HCT116 (cell line): ENCODE measurements around the gene SERPINE3. TPM values are rescaled to one million over a fixed set of nuclear protein-coding genes. Genes with fewer than 3 reads are reported as not detected.

Source experiments
- ATAC-seq: fragments of 200-7000 bp; cut with Tn5 transposase; 2 replicates; pipeline ENCODE4 v1.9.1; 2020; ENCODE audit warnings: mild to moderate bottlenecking, moderate library complexity
- BruUV-seq: library from RNA; stranded (reverse); fragments of 400-500 nt; replicated peaks from 2 replicates; lab custom pipeline; 2021; lab: Mats Ljungman, UMichigan
- CTCF ChIA-PET: fragments of 300-600 bp; sonication (Branson Sonifier 250); formaldehyde crosslinking; loops from one replicate; lab custom pipeline; 2021; ENCODE audit warnings: antibody characterized with exemption; lab: Charles Lee
- POLR2A ChIA-PET: fragments of 300-600, 350-600 bp; sonication (Branson Sonifier 250); formaldehyde crosslinking; loops from one replicate; lab custom pipeline; 2021; ENCODE audit warnings: antibody characterized with exemption; lab: Charles Lee
- RAD21 ChIA-PET, 2 experiments: fragments of 300-600 bp; sonication (Branson Sonifier 250); formaldehyde crosslinking; loops; one replicate each; lab custom pipeline; 2023; ENCODE audit warnings: low total read pairs in 2 of 2; ENCODE audit not compliant: uncharacterized antibody in 2 of 2, unreplicated experiment in 2 of 2, low non-redundant PET in 1 of 2; lab: Charles Lee
- DNase-seq: peaks from one replicate; pipeline ENCODE4 v3.0.0-alpha.2; 2010; ENCODE audit warnings: low read depth, low spot score
- H2AFZ ChIP-seq: fragments of 200-600 bp; shearing (Covaris generic), sonication (generic); 2 replicates; pipeline ENCODE4 v1.6.1; 2017; ENCODE audit warnings: low read depth, mixed run types, mixed read lengths, antibody characterized with exemption, low read length; ENCODE audit not compliant: poor library complexity, severe bottlenecking
- H3K27ac ChIP-seq: 2 replicates; pipeline ENCODE4 v1.5.1; 2012; ENCODE audit warnings: low read depth, low read length
- H3K27me3 ChIP-seq: fragments of 200-600 bp; sonication (generic); 2 replicates; pipeline ENCODE4 v1.6.1; 2016; ENCODE audit warnings: mixed run types, low read length, mixed read lengths; ENCODE audit not compliant: insufficient read depth
- H3K36me3 ChIP-seq, 2 experiments: fragments of 200-500 bp in 1 of 2; fragments of 200-600 bp in 1 of 2; sonication (Bioruptor generic) in 1 of 2; sonication (generic) in 1 of 2; 2 replicates each; pipeline versions ENCODE4 v1.5.1 to v1.6.1; 2014 to 2016; ENCODE audit warnings: low read length in 2 of 2, inconsistent platforms in 1 of 2, mixed read lengths in 1 of 2, mixed run types in 1 of 2; ENCODE audit not compliant: insufficient read depth in 2 of 2, control insufficient read depth in 1 of 2
- H3K4me1 ChIP-seq, 2 experiments: fragments of 200-600 bp in 1 of 2; sonication (generic) in 1 of 2; 2 replicates each; pipeline versions ENCODE4 v1.5.1 to v1.6.1; 2012 to 2017; ENCODE audit warnings: low read length in 2 of 2, inconsistent platforms in 1 of 2, mild to moderate bottlenecking in 1 of 2, mixed read lengths in 1 of 2, mixed run types in 1 of 2, moderate library complexity in 1 of 2; ENCODE audit not compliant: insufficient read depth in 2 of 2, control insufficient read depth in 1 of 2
- H3K4me2 ChIP-seq: fragments of 200-600 bp; sonication (generic); 2 replicates; pipeline ENCODE4 v1.6.1; 2017; ENCODE audit warnings: mixed run types, low read length, mixed read lengths
- H3K4me3 ChIP-seq, 2 experiments: fragments of 200-600 bp in 1 of 2; sonication (generic) in 1 of 2; replicated peaks in 1 of 2; 2 replicates each; pipeline ENCODE4 v1.5.1; 2011 to 2016; ENCODE audit warnings: low read length in 2 of 2, control low read depth in 1 of 2, low read depth in 1 of 2, mild to moderate bottlenecking in 1 of 2, mixed read lengths in 1 of 2, mixed run types in 1 of 2
- H3K79me2 ChIP-seq: fragments of 200-600 bp; sonication (generic); 2 replicates; pipeline ENCODE4 v1.6.1; 2017; ENCODE audit warnings: mild to moderate bottlenecking, mixed run types, low read length, moderate library complexity, mixed read lengths; ENCODE audit not compliant: insufficient read depth
- H3K9ac ChIP-seq: fragments of 200-600 bp; sonication (generic); 2 replicates; pipeline ENCODE4 v1.6.1; 2016; ENCODE audit warnings: low read length, mixed read lengths
- H3K9me2 ChIP-seq: fragments of 200-600 bp; sonication (generic), shearing (Covaris generic); 2 replicates; pipeline ENCODE4 v1.6.1; 2017; ENCODE audit warnings: mixed run types, mild to moderate bottlenecking, moderate library complexity; ENCODE audit not compliant: insufficient read depth
- H3K9me3 ChIP-seq, 2 experiments: fragments of 200-500 bp in 1 of 2; fragments of 200-600 bp in 1 of 2; sonication (Bioruptor generic) in 1 of 2; sonication (generic) in 1 of 2; 2 replicates each; pipeline ENCODE4 v1.6.1; 2014 to 2017; ENCODE audit warnings: low read length in 2 of 2, mixed read lengths in 2 of 2, inconsistent platforms in 1 of 2, low read depth in 1 of 2, mild to moderate bottlenecking in 1 of 2, mixed run types in 1 of 2, moderate library complexity in 1 of 2; ENCODE audit not compliant: control insufficient read depth in 1 of 2, insufficient read depth in 1 of 2
- H4K20me1 ChIP-seq: fragments of 200-600 bp; sonication (generic), shearing (Covaris generic); 2 replicates; pipeline ENCODE4 v1.6.1; 2017; ENCODE audit warnings: mixed run types, mild to moderate bottlenecking, moderate library complexity; ENCODE audit not compliant: insufficient read depth
- CBX3 ChIP-seq: IDR thresholded peaks from 2 replicates; pipeline ENCODE4 v1.6.1; 2012; ENCODE audit warnings: low read depth
- CEBPB ChIP-seq: IDR thresholded peaks from 2 replicates; pipeline ENCODE4 v1.6.1; 2012; ENCODE audit warnings: low read depth
- ELF1 ChIP-seq: IDR thresholded peaks from 2 replicates; pipeline ENCODE4 v1.6.1; 2012; ENCODE audit warnings: low read depth, borderline replicate concordance
- EZH2 ChIP-seq: fragments of 200-600 bp; sonication (generic); IDR thresholded peaks from 2 replicates; pipeline ENCODE4 v1.6.1; 2017; ENCODE audit warnings: antibody characterized with exemption, mixed run types
- EZH2phosphoT487 ChIP-seq: fragments of 200-600 bp; IDR thresholded peaks from 2 replicates; pipeline ENCODE4 v1.6.1; 2018; ENCODE audit warnings: antibody characterized with exemption, borderline replicate concordance
- FOSL1 ChIP-seq: IDR thresholded peaks from 2 replicates; pipeline ENCODE4 v1.6.1; 2012; ENCODE audit warnings: low read depth
- POLR2A ChIP-seq: IDR thresholded peaks from 2 replicates; pipeline ENCODE4 v1.7.0; 2011; ENCODE audit warnings: borderline replicate concordance; ENCODE audit not compliant: insufficient read depth, insufficient read length; ENCODE audit errors: extremely low read depth
- POLR2AphosphoS5 ChIP-seq: IDR thresholded peaks from 2 replicates; pipeline ENCODE4 v1.6.1; 2011; ENCODE audit warnings: mild to moderate bottlenecking, low read depth, low read length, moderate library complexity
- RAD21 ChIP-seq: IDR thresholded peaks from 2 replicates; pipeline ENCODE4 v1.6.1; 2012; ENCODE audit warnings: low read depth, mild to moderate bottlenecking
- SP1 ChIP-seq: IDR thresholded peaks from 2 replicates; pipeline ENCODE4 v1.6.1; 2012; ENCODE audit warnings: low read depth
- SRF ChIP-seq: IDR thresholded peaks from 2 replicates; pipeline ENCODE4 v1.6.1; 2012; ENCODE audit warnings: low read depth
- YY1 ChIP-seq: IDR thresholded peaks from 2 replicates; pipeline ENCODE4 v1.6.1; 2011; ENCODE audit warnings: low read length, low read depth, moderate library complexity, mild to moderate bottlenecking; ENCODE audit not compliant: insufficient replicate concordance; ENCODE audit errors: extremely low read depth
- ZFX ChIP-seq: fragments of 450-650 bp; IDR thresholded peaks from 2 replicates; pipeline ENCODE4 v1.6.1; 2017
- ZNF274 ChIP-seq: fragments of 200-500 bp; sonication (Bioruptor generic); IDR thresholded peaks from 2 replicates; pipeline ENCODE4 v1.6.1; 2014; ENCODE audit warnings: mild to moderate bottlenecking, low read depth, low read length, inconsistent platforms
- intact Hi-C: fragments of 100-400 bp; cut with micrococcal nuclease; formaldehyde crosslinking; loops from 2 replicates; pipeline ENCODE4 v1.10.0; 2022
- total RNA-seq: library from RNA; stranded (reverse); gene quantifications from one replicate; pipeline ENCODE4 v1.2.1, GENCODE V29; 2021; ENCODE audit not compliant: unreplicated experiment
- TF ChIP-seq, protein P1 (sequence below), 3 experiments: fragments of 200-600 bp in 1 of 3; sonication (generic) in 1 of 3; IDR thresholded peaks in 2 of 3; conservative IDR thresholded peaks in 1 of 3; 2 replicates each; pipeline ENCODE4 v1.5.1; 2012 to 2017; ENCODE audit warnings: low read depth in 2 of 3, low read length in 2 of 3, antibody characterized with exemption in 1 of 3, borderline replicate concordance in 1 of 3, control low read depth in 1 of 3, mild to moderate bottlenecking in 1 of 3, mixed read lengths in 1 of 3, mixed run types in 1 of 3, moderate library complexity in 1 of 3; ENCODE audit not compliant: insufficient read depth in 1 of 3
- TF ChIP-seq, protein P2 (sequence below): IDR thresholded peaks from 2 replicates; pipeline ENCODE4 v1.6.1; 2012
- TF ChIP-seq, protein P3 (sequence below): IDR thresholded peaks from 2 replicates; pipeline ENCODE4 v1.6.1; 2012; ENCODE audit warnings: low read depth
- TF ChIP-seq, protein P4 (sequence below): IDR thresholded peaks from 2 replicates; pipeline ENCODE4 v1.6.1; 2012

The SERPINE3 gene
- total RNA-seq, 1 experiment from 2014 or later, result not detected

DNA sequence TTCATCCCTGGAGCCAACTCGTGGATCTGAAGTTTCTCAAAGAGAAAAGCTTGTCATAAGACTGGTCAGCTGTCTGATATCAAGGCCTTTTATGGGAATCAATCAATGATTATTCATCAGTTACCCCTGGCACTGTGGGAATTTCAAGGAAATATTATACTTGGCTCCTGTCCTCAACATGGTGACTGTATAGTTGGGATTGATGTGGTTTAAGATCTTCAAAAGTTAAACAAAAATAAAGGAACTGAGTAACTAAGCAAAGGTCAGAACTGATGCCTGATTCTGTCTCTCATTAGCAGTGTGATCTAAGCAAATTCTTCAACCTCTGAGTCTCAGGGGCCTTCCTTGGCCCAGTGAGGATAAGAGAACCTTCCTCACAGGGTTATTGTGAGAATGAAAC is 22.2 kb upstream of the SERPINE3 start:
- RAD21 ChIA-PET, result no interaction called here
- H3K4me2 ChIP-seq, result no peak overlapping the region
- no peak for ATAC-seq

More for the DNA sequence above, 22.2 kb upstream of the SERPINE3 start:
- no peaks in the 10 kb centered on the region for H3K27me3 ChIP-seq
- no peak overlapping the region for H3K9ac ChIP-seq
- H4K20me1 ChIP-seq, result no peaks in the 10 kb centered on the region
- ChIA-PET POLR2A (no interaction called here), CTCF (no interaction called here)
- H3K9me3 ChIP-seq, result no peaks in the 10 kb centered on the region
- DNase-seq, result no peak
- BruUV-seq, result no TSS peak
- no peaks in the 10 kb centered on the region for H3K36me3 ChIP-seq
- H3K4me1 ChIP-seq, result no peaks in the 10 kb centered on the region
- H2AFZ ChIP-seq, result no peak overlapping the region
- H3K79me2 ChIP-seq, result no peaks in the 10 kb centered on the region
- TF ChIP-seq, protein P1, sequence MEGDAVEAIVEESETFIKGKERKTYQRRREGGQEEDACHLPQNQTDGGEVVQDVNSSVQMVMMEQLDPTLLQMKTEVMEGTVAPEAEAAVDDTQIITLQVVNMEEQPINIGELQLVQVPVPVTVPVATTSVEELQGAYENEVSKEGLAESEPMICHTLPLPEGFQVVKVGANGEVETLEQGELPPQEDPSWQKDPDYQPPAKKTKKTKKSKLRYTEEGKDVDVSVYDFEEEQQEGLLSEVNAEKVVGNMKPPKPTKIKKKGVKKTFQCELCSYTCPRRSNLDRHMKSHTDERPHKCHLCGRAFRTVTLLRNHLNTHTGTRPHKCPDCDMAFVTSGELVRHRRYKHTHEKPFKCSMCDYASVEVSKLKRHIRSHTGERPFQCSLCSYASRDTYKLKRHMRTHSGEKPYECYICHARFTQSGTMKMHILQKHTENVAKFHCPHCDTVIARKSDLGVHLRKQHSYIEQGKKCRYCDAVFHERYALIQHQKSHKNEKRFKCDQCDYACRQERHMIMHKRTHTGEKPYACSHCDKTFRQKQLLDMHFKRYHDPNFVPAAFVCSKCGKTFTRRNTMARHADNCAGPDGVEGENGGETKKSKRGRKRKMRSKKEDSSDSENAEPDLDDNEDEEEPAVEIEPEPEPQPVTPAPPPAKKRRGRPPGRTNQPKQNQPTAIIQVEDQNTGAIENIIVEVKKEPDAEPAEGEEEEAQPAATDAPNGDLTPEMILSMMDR (IDR thresholded peaks at IDR 0.05 in 2 of 3, conservative IDR thresholded peaks at IDR 0.05 in 1 of 3; ENCODE audit: borderline replicate concordance in 1 of 3, insufficient read depth in 1 of 3, low read depth in 2 of 3, low read length in 2 of 3), result no peak
- TF ChIP-seq SP1, result no peak
- no peak for TF ChIP-seq POLR2A
- TF ChIP-seq YY1, result no peak
- TF ChIP-seq ELF1, result no peak
- no peak for TF ChIP-seq RAD21
- TF ChIP-seq, protein P2, sequence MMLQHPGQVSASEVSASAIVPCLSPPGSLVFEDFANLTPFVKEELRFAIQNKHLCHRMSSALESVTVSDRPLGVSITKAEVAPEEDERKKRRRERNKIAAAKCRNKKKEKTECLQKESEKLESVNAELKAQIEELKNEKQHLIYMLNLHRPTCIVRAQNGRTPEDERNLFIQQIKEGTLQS, result no peak
- no peak for TF ChIP-seq CBX3
- TF ChIP-seq, protein P3, sequence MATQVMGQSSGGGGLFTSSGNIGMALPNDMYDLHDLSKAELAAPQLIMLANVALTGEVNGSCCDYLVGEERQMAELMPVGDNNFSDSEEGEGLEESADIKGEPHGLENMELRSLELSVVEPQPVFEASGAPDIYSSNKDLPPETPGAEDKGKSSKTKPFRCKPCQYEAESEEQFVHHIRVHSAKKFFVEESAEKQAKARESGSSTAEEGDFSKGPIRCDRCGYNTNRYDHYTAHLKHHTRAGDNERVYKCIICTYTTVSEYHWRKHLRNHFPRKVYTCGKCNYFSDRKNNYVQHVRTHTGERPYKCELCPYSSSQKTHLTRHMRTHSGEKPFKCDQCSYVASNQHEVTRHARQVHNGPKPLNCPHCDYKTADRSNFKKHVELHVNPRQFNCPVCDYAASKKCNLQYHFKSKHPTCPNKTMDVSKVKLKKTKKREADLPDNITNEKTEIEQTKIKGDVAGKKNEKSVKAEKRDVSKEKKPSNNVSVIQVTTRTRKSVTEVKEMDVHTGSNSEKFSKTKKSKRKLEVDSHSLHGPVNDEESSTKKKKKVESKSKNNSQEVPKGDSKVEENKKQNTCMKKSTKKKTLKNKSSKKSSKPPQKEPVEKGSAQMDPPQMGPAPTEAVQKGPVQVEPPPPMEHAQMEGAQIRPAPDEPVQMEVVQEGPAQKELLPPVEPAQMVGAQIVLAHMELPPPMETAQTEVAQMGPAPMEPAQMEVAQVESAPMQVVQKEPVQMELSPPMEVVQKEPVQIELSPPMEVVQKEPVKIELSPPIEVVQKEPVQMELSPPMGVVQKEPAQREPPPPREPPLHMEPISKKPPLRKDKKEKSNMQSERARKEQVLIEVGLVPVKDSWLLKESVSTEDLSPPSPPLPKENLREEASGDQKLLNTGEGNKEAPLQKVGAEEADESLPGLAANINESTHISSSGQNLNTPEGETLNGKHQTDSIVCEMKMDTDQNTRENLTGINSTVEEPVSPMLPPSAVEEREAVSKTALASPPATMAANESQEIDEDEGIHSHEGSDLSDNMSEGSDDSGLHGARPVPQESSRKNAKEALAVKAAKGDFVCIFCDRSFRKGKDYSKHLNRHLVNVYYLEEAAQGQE, result no peak
- TF ChIP-seq SRF, result no peak
- no peak for TF ChIP-seq ZNF274
- TF ChIP-seq, protein P4, sequence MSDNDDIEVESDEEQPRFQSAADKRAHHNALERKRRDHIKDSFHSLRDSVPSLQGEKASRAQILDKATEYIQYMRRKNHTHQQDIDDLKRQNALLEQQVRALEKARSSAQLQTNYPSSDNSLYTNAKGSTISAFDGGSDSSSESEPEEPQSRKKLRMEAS, result no peak
- no peak for TF ChIP-seq POLR2AphosphoS5
- TF ChIP-seq EZH2, result no peak
- no peak for TF ChIP-seq CEBPB
- no peak for TF ChIP-seq EZH2phosphoT487
- no peak for TF ChIP-seq FOSL1
- TF ChIP-seq ZFX, result no peak
- no peak overlapping the region for H3K4me3 ChIP-seq
- H3K9me2 ChIP-seq, result no peaks in the 10 kb centered on the region
- intact Hi-C loops, result no loop called here
- no peak overlapping the region for H3K27ac ChIP-seq
